Stimulated activated CD8-positive, alpha-beta memory T cell treated with anti-CD3 and anti-CD28 coated beads, Interleukin-7, amount 100 ng/mL, for 1 hour (primary cell): ENCODE data around the gene PGAP2.

Source experiments
- DNase-seq, 2 donors: peaks; one replicate each; pipeline ENCODE4 v3.0.0-alpha.2; 2020; ENCODE audit warnings: low read depth in 2 of 2

PGAP2 gene

GRCh38 chr11:3831378-3832239 lies 23.2 kb downstream of the PGAP2 start:
- DNase-seq: no peak

- no peak for DNase-seq
These were observed 24.5 kb downstream of the PGAP2 start for GRCh38 chr11:3832816-3833215.

- no peak for DNase-seq
These were observed 25.1 kb downstream of the PGAP2 start for GRCh38 chr11:3833449-3833848.

DNA sequence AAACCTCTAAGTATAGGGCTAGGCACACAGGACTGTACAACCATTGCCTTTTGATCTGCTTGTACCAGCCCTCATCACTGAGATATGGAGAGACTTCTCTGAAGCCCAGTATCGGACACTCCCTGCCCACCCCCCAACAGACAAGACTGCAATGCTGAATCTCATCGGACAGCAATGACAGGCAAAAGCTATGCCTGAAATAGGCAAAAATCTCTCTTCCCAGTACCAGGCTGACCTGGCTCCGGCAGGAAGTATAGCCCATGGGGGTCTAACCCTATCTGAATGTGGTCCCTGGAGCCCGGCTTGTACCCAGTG lies 25.9 kb downstream of the PGAP2 start:
- DNase-seq: no peak

DNA sequence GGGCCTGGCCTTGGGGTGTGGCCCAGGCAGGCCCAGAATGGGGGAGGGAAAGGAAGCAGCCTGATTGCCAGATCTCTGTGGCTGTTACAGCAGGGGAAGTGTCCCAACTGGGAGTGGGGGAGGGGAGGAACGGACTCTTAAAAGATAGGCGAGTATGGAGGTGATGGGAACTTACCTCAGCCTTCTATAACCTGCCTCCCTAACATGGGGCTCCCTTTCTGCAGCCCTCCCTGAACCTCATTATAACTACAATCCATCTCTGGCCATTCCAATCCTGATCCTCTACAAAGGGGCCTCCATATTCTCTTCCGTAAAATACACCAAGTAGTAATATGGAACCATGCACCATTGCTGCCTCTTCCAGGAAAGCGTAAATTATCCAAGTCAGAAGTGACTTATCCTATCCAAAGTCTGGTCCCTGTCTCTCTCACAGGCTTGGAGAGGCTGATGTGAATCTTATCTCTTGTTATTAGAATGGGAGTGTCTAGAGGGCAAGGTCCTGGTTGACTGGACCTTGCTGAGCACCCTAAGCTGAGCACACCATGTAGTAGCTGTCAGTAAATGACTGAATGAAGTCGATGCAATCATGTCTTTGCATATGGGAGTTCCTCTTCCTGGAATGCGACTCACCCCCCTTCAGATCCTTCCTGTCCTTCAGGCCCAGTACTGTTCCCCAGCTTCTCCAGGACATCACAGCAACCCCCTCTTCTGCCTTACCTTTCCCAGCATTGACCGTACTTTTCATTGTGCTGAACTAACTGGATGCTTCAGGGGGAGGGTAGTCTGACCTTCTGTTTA lies 26.5 kb downstream of the PGAP2 start:
- no peak for DNase-seq

DNA sequence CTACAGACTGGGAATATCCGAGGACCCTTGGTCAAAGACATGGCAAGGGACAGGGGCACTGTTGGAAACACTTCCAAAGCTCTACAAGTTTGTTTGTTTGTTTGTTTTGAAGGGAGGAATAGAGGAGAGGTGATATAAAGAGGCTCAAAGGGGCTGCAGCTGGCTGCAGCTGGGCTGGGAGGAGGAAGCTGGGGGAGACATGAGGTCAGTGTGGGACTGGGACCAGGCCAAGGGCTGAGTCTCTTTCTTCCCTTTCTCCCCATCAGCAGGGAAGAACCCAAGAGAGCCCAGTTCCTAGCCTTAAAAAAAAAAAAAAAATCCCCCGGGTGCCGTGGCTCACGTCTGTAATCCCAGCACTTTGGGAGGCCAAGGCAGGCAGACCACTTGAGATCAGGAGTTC lies 27.4 kb downstream of the PGAP2 start:
- no peak for DNase-seq

- DNase-seq: no peak
These were observed 28.5 kb downstream of the PGAP2 start for GRCh38 chr11:3836903-3837302.

DNA sequence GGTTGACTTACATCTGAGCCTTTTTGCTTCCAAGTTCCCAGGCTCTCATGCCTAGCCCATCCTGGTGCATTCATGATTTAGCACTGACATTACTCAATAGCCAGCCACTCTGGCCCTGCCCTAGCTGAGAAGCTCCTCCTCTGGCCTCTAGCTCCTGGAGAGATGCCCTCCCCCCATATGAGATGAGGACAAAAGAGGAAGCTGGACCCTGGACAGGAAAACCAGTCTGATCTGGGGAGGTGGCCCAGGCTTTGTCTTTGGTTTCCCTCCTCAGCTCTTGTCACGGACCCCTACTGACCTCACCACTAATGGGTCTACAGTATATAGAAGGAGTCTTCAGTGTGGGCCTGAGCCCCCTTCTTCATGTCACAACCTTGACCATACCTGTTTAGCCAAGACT lies 29.4 kb downstream of the PGAP2 start:
- DNase-seq: no peak

DNA sequence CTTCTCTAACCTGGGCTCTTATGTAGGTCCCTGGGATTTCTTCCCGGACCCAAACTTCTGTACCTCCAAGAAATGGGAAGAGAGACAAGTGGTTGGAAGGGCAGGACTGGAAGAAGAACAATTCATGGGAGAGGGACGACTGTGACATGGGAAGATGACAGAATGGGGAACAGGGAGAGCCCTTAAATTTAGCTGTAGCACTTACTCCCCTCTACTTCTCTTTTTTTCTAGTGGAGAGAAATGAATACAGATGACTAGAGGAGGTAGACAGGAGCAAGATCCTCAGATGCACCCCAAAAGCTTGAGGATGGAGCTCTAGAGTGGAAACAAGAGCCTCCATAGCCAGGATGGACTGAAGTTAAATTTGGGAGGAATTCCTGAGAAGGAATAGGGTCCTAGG lies 30.1 kb downstream of the PGAP2 start:
- DNase-seq: no peak

- DNase-seq: no peak
These were observed 31.9 kb downstream of the PGAP2 start for GRCh38 chr11:3840004-3840869.

DNA sequence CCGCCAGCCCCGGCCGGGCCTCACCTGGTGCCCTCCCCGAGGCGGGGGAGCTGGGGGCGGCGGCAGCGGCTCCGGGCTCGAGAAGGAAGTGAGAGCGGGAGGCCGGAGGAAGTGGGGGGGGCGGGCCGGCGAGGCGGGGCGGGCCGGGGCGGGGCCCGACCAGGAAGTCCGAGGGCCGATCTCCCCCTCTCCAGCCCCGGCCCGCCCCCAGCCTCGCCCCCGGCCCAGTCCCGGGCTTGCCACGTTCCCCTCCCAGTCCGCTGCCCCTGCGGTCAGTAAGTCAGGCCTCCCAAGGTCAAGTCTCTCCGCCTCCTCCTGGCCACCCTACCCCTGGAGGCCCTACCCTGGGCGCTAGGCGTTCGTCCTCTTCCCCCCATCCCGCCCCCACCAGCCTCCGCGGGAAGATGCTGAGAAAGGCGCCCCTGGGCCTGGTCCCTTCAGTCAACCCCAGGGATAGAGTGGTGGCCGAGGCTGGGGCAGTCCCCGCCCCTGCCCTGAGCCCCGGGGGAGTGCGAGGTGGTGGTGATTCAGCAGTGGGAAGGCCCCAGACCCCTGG lies 32.6 kb downstream of the PGAP2 start, which contains the start of gene RHOG:
RHOG (minus strand) TSS at position 90 of the 556 bp plus-strand sequence. CDS start 12,821 bp downstream, outside the sequence.
- DNase-seq: peak; percentile 44 to 49

- peak; percentile 75 to 76 for DNase-seq
These were observed 33.3 kb downstream of the PGAP2 start for GRCh38 chr11:3841426-3842350.

DNA sequence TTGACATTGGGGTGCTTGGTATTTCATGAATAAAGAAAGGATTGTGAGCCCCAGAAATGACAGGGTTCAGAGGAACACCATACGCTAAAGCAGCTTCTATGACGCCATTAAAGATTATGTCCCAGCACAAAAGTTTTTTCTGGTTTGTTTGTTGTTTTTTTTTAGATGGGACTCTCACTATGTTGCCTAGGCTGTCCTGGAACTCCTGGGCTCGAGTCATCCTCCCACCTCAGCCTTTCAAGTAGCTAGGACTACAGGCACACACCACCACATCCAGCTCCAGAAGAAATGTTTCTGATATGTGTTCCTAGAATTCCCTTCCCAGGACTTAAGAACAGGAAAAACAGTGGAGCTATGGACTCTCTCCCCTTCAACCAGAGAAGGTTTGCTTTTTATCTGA lies 35.0 kb downstream of the PGAP2 start:
- no peak for DNase-seq

DNA sequence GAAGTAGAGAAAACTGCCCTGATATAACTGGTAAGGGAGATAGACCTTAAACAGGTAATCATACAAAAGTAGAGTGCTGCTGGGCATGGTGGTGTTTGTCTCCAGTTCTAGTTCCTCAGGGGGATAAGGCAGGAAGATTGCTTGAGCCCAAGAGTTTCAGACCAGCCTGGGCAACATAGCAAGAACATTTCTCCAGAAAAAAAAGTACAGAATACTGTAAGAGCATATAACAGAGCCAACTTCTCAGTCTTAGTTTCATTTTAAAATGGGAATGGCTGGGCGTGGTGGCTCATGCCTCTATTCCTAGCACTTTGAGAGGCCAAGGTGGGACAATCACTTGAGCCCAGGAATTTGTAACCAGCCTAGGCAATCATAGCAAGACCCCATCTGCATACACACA lies 36.9 kb downstream of the PGAP2 start:
- DNase-seq: no peak

DNA sequence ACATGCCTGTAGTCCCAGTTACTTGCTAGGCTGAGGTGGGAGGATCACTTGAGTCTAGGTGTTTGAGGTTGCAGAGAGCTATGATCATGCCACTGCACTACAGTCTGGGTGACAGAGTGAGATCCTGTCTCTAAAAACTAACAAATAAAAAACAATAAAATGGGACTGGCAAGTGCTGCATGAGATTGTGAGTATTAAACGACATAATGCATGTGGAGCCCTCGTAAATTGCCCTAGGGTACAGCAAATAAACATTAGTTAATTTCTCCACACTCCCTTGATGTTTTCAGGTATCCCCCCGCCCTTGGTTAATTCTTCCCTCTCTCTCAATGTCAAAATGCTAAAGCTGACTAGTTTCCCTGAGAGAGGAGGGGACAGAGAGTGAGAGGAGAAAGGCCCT lies 37.3 kb downstream of the PGAP2 start:
- no peak for DNase-seq

DNA sequence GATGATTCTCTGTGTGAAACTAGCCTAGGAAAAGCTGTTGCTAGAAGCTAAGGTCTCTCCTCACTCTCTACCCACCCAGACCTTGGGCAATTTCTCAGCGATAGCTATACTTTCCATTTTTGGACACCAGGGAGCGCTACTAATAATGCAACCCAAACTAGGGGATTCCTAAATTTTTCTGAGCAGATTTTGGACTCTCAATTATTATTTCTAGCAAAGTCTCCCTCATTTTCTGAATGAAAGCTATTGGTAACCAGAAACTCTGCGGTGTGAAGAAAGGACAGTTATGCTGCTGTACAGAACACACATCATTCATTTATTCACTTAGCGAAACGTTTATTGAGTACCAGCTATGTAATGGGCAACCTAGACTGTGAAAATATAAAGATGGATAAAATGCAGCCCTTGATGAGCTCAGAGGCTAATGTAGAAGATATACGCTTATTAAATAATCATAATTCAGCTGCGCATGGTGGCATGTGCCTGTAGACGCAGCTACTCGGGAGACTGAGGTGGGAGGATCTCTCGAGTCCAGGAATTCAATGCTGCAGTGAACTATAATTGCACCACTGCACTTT lies 41.0 kb downstream of the PGAP2 start:
- DNase-seq: no peak

DNA sequence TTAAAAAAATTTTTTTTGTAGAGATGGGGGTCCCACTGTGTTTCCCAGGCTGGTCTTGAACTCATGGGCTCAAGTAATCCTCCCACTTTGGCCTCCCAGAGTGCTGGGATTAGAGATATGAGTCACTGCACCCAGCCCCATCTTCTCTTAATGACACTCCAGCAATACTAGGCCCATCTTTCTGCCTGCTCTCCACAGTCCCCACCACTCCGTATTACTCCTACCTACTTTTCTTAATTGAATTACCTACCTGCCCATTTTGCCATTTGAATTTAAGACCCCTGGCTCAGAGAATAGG lies 45.1 kb downstream of the PGAP2 start:
- no peak for DNase-seq

- no peak for DNase-seq
These were observed 45.7 kb downstream of the PGAP2 start for GRCh38 chr11:3853899-3854659.

DNA sequence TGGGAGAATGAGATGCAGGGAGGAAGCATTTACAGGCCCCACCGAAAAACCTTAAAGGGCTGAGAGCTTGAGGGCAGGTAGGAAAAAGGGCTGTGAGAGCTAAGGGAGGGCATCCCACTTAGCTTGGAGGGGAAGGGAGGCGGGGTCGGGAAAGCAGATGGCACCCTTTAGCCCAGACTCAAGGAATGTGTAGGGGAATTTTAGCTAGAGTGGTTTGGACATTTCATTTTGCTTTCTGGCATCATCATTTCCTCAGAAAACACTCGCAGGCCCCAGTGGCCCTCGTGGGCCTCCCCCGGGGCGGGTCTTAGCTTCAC lies 46.3 kb downstream of the PGAP2 start:
- no peak for DNase-seq
